ENCODE data around the gene PBRM1.
"Not testable (repeated sequence)": the region's sequence is repeated elsewhere in the genome, so short reads cannot be mapped to it uniquely, and the experiment has no call there.

The PBRM1 gene

GRCh38 chr3:52685709-52686691, at the start of gene PBRM1, which contains the start of gene GNL3:
PBRM1 (minus strand) TSS chr3:52685913.
GNL3 (plus strand) TSS chr3:52686032; CDS start chr3:52686093, 61 bp downstream.
- peak; percentile 60 for DNase-seq

GRCh38 chr3:52733256-52733891, 47.7 kb upstream of the PBRM1 start:
- no peak for DNase-seq

DNA sequence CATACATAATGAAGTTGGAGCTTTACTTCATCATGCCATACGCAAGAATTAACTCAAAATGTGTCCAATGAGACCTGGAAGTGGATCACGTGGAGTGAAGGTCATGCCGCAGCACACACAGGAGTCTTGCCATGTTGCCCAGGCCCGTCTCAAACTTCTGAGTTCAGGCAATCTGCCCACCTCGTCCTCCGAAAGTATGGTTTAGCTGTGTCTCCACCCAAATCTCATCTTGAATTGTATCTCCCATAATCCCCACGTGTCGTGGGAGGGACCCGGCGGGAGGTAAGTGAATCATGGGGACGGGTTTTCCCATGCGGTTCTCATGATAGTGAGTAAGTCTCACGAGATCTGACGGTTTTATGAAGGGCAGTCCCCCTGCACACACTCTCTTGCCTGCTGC, 45.9 kb upstream of the PBRM1 start:
- DNase-seq: no peak

- no peak for DNase-seq
These were observed 45.0 kb upstream of the PBRM1 start for GRCh38 chr3:52730681-52731080.

DNA sequence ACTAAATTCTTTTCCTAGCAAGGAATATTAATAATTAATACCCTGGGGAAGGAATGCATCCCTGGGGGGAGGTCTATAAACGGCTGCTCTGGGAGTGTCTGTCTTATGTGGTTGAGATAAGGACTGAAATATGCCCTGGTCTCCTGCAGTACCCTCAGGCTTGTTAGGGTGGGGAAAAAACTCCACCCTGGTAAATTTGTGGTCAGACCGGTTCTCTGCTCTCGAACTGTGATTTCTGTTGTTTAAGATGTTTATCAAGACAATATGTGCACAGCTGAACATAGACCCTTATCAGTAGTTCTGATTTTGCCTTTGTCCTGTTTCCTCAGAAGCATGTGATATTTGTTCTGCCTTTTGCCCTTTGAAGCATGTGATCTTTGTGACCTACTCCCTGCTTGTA, 43.0 kb upstream of the PBRM1 start:
- not testable (repeated sequence) for DNase-seq

DNA sequence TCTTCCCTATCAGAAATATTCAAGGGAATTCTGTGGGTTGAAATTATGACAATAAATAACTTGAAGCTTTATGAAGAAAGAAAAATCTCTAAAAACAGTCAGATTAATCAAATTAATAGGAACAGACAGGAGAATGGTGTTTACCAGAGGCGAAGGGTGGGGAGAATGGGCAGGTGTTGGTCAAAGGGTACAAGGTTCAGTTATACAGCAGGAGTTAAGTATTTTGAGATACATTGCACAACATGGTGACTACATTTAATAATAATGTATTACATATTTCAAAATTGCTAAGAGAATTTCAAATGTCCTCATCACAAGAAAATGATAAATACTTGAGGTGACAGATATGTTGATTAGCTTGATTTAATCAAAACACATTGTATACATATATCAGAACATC, 38.8 kb upstream of the PBRM1 start:
- no peak for DNase-seq

- DNase-seq: no peak
These were observed 38.2 kb upstream of the PBRM1 start for GRCh38 chr3:52723935-52724334.

GRCh38 chr3:52722491-52722890, 36.8 kb upstream of the PBRM1 start:
- no peak for DNase-seq

DNA sequence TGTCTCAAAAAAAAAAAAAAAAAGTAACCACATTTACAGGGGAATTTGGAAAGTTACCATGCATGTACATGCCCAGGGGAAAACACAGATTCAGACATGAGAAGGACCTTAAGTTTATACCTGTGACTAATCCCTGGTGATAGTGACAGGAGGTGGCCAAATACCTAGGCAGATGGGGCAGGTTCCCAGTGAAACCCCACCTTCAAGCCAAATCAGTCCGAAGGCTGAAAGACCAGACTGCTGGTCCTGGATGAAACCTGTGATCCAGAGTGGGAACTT, 36.0 kb upstream of the PBRM1 start:
- DNase-seq: no peak

DNA sequence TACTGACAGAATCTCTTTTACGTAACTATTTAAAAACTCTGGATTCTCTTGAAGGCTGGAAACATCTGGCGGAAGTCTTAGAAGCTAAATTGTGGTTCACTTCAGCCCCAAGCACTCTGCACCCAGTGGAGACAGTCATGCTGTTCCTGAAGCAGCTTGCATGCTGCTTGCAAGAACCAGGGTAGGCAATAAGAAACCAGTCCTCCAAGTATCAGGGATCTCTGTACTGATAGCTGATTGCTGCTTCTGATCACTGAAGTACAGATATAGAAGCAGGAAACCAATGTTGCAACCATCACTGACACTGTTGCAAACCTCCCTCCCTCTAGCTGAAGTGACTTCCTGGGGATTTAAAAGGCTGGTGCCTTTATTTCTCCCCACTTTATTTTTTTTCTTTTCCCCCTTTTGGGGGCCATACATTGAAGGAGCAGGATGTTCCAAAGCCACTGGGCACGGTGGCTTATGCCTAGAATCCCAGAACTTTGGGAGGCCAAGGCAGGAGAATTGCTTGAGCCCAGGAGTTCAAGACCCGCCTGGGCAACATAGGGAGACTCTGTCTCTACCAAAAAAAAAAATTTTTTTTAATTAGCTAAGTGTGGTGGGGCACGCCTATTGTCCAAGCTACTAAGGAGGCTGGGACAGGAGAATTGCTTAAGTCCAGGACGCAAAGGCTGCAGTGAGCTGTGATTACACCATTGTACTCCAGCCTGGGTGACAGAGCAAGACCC, 35.5 kb upstream of the PBRM1 start:
- DNase-seq: no peak

- no peak for DNase-seq
These were observed 33.9 kb upstream of the PBRM1 start for GRCh38 chr3:52719618-52720017.

DNA sequence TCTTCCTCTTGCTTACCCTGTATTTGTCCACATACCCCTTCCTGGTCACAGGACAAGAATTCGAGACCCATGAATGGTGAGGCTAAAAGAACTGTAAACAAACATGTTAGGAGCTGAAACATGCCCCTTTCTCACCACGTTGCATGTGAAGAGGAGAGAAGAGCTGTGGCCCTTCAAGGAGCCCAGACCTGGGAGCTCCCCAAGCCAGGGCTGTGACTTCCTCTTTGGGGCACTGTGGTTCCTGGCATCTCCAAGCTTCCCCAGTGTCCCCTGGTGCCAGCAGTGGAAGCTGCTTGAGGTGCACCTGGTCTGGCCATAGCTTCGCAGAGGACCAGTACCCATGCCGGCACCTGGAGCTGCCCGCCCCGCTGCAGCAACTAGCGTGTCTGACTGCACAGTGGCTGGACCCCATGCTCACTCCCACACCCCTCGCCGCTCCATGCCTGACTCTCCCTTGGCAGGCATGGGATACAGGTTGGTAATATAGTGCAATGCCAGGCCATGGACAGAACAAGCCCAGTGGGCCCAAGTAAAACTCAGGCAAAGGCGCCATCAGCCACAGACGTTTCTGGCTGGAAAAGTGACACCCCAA, 30.1 kb upstream of the PBRM1 start:
- no peak for DNase-seq

GRCh38 chr3:52714335-52715302, 28.9 kb upstream of the PBRM1 start:
- DNase-seq: no peak

DNA sequence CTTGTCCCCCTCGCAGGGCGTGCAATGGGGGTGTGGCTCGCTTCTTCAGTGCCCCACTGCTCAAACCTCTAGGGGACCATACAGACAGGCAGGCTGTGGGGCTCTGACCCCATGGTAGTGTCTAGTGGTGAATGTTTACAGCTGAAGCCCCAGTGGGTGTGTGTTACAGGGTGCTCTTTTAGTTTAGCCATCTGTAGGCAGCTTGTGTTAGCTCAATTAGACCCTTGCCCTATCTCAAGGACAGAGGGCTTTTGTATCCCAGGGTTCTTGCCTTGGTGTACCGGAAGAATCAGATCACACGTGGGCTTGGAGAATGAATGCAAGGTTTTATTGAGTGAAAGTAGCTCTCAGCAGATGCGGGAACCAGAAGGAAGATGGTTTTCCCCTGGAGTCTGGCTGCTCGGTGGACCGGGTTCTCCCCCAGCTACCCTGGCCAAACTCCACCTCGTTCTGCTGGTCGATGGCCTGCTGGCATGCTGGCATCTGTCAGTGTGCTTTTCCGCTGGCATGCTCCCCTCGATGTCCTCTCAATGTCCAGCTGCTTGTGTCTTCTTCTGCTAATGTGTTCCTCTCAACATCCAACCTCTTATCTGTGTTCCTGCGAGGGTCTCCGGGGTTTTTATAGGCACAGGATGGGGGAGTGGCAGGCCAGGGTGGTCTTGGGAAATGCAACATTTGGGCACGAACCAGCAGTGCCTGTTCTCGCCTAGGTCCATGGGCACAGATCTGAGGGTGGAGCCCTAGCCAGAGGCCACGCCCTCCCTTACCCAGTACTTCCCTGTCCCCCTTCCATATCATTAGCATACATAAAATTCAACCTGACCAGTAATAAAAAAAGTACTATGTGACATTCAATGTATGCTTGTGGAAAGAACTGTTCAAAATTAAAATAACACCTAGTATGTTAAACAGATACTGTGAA, 26.8 kb upstream of the PBRM1 start:
- DNase-seq: no peak

DNA sequence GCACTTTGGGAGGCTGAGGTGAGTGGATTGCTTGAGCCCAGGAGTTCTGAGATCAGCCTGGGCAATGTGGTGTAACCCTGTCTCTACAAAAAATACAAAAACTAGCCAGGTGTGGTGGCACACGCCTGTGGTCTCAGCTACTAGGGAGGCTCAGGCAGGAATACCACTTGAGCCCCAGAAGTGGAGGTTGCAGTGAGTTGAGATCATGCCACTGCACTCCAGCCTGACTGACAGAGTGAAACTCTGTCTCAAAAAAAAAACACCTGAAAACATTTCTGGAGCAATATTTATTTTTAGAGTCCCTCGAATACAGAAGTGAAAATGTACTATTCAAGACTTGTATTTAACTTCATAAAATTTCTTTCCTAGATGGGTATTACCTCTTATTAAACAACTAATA, 24.8 kb upstream of the PBRM1 start:
- no peak for DNase-seq

GRCh38 chr3:52707585-52707984, 21.9 kb upstream of the PBRM1 start:
- DNase-seq: no peak

DNA sequence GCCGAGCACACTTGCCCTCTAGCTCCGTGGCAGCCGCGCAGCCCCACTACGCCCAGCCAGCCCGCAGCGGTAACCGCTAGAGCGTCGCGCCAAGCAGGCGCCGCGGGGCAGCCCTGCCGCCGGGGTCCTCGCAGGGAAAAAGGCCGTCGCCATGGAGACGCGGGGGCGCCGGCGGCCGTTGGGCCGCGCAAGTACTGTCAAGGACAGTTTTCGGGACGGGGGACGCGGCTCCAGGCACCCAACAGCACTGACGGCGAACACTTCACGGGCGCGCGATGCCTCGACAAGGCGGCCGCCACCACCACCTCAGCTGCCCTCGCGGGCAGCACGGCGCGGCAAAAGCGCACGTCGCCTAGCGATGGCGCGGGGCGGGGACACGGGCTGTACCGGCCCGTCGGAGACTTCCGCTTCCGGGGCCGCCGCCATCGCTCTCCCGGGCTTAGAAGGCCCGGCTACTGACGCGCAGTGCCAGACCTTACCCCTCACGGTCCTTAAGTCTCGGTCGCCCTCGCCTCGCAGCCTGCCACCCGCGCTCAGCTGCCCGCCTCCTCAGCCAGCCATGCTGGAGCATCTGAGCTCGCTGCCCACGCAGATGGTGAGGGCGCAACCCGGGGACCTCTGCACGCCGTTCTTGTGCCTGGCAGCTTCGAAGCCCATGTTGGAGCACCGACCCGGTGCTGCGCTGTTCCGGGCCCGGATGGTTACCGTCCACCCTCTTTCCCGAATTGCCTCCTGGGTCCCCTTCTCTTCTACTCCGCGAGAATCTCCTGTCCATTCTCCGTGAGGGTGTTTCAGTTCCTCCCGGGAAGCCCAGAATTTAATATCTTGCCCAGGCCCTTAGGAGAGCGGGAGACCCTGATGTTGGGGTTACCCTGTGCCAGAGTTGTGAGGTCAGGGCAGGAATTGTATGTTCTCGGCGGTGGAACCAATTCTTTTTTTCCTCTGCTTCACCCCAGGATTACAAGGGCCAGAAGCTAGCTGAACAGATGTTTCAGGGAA, 20.3 kb upstream of the PBRM1 start, which contains the start of the genes GLT8D1 and SPCS1:
GLT8D1 (minus strand) TSS at position 104 of the 999 bp plus-strand sequence. CDS start 5,331 bp downstream, outside the sequence.
SPCS1 (plus strand) TSS at position 419 of the 999 bp plus-strand sequence; CDS start at position 560, 141 bp downstream.
- DNase-seq: peak; percentile 64

- DNase-seq: no peak
These were observed 19.6 kb upstream of the PBRM1 start for GRCh38 chr3:52705438-52705687.

- DNase-seq: no peak
These were observed 19.1 kb upstream of the PBRM1 start for GRCh38 chr3:52704611-52705437.
